GM12874 (cell line): ENCODE data around the gene WBP2NL.

ENCODE experiments used
- CTCF ChIP-seq: IDR thresholded peaks from 2 replicates; pipeline ENCODE4 v1.5.1; 2011; ENCODE audit warnings: low read depth, mild to moderate bottlenecking, control low read depth, low read length, moderate library complexity; ENCODE audit not compliant: insufficient read depth

The WBP2NL gene

GRCh38 chr22:42000466-42000865 is 1.9 kb downstream of the WBP2NL start:
- TF ChIP-seq CTCF = no peak

- TF ChIP-seq CTCF = no peak
Measured at GRCh38 chr22:42001121-42001520, 2.5 kb downstream of the WBP2NL start.

- no peak for TF ChIP-seq CTCF
Measured at GRCh38 chr22:42001706-42002105, 3.1 kb downstream of the WBP2NL start.

GRCh38 chr22:42007922-42008321 is 9.3 kb downstream of the WBP2NL start:
- no peak for TF ChIP-seq CTCF

GRCh38 chr22:42010778-42011177 is 12.2 kb downstream of the WBP2NL start:
- TF ChIP-seq CTCF = no peak

GRCh38 chr22:42013385-42013784 is 14.8 kb downstream of the WBP2NL start:
- no peak for TF ChIP-seq CTCF

GRCh38 chr22:42016111-42016510 is 17.5 kb downstream of the WBP2NL start:
- TF ChIP-seq CTCF = no peak

- TF ChIP-seq CTCF = no peak
Measured at GRCh38 chr22:42018224-42018623, 19.6 kb downstream of the WBP2NL start.
